Measurements from ENCODE around the gene TBCD. TPM values are rescaled to one million over a fixed set of nuclear protein-coding genes. Genes with fewer than 3 reads are reported as not detected.

Gene TBCD
- polyA plus RNA-seq, 2 of the 4 experiments (the other 2 are of a cell fraction): 33.5 to 49.1 TPM

GRCh38 chr17:82803185-82803584 is 51.3 kb downstream of the TBCD start:
- FAIRE-seq: no peak
- no peak for TF ChIP-seq FOSL2 (IDR thresholded peaks at IDR 0.05)
- no peak for TF ChIP-seq FOSL2 (CRISPR knock-in tag; IDR thresholded peaks at IDR 0.05)
- TF ChIP-seq HOXB5 (CRISPR knock-in tag; IDR thresholded peaks at IDR 0.05): no peak
- no peak for TF ChIP-seq REST (IDR thresholded peaks at IDR 0.05)
- TF ChIP-seq RCOR1 (IDR thresholded peaks at IDR 0.05; ENCODE audit: low read depth, low read length): no peak
- TF ChIP-seq CHD4 (IDR thresholded peaks at IDR 0.05; ENCODE audit: borderline replicate concordance): no peak
- TF ChIP-seq ZFP36 (IDR thresholded peaks at IDR 0.05; ENCODE audit: borderline replicate concordance, partially characterized antibody): no peak
- TF ChIP-seq NPAS2 (CRISPR knock-in tag; IDR thresholded peaks at IDR 0.05; ENCODE audit: borderline replicate concordance): no peak
- no peak for TF ChIP-seq POLR2A (IDR thresholded peaks at IDR 0.05; ENCODE audit: low read length)
- TF ChIP-seq, protein P1, sequence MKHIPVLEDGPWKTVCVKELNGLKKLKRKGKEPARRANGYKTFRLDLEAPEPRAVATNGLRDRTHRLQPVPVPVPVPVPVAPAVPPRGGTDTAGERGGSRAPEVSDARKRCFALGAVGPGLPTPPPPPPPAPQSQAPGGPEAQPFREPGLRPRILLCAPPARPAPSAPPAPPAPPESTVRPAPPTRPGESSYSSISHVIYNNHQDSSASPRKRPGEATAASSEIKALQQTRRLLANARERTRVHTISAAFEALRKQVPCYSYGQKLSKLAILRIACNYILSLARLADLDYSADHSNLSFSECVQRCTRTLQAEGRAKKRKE (CRISPR knock-in tag; IDR thresholded peaks at IDR 0.05; ENCODE audit: low read depth): no peak
- no peak for TF ChIP-seq HOXB13 (CRISPR knock-in tag; IDR thresholded peaks at IDR 0.05; ENCODE audit: low read depth)
- TF ChIP-seq HEYL (CRISPR knock-in tag; IDR thresholded peaks at IDR 0.05): no peak
- TF ChIP-seq CHD2 (IDR thresholded peaks at IDR 0.05; ENCODE audit: low read length, partially characterized antibody): no peak
- no peak for TF ChIP-seq CEBPB (IDR thresholded peaks at IDR 0.05)
- TF ChIP-seq, protein P2, sequence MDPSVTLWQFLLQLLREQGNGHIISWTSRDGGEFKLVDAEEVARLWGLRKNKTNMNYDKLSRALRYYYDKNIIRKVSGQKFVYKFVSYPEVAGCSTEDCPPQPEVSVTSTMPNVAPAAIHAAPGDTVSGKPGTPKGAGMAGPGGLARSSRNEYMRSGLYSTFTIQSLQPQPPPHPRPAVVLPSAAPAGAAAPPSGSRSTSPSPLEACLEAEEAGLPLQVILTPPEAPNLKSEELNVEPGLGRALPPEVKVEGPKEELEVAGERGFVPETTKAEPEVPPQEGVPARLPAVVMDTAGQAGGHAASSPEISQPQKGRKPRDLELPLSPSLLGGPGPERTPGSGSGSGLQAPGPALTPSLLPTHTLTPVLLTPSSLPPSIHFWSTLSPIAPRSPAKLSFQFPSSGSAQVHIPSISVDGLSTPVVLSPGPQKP (IDR thresholded peaks at IDR 0.05; ENCODE audit: low read depth, low read length): no peak
- TF ChIP-seq SMC3 (IDR thresholded peaks at IDR 0.05): no peak
- TF ChIP-seq ZC3H11A (IDR thresholded peaks at IDR 0.05): no peak
- no peak for TF ChIP-seq RFX5 (IDR thresholded peaks at IDR 0.05)
- no peak for TF ChIP-seq POLR2AphosphoS2 (conservative IDR thresholded peaks at IDR 0.05; ENCODE audit: low read length)
- Histone ChIP-seq H3K4me2 (no peak overlapping the region), H3K4me1 (no peaks in the 10 kb centered on the region), H3K27ac (no peak overlapping the region), H3K9me3 (no peaks in the 10 kb centered on the region), H3K4me3 (no peak overlapping the region)
- DNase-seq (ENCODE audit: low read depth in 1 of 2, low spot score in 1 of 2): no peak
- POLR2A ChIA-PET: no interaction called here
- no peak for ATAC-seq
- WGBS (ENCODE audit: missing lambda C conversion rate): 90% methylated on average over 9 of the region's 9 CpGs
- CTCF ChIA-PET: interaction anchor here (1.2 kb wide), 1 partner anchor 21 kb away, joined by 3 read pairs; no protein-coding TSS in a partner anchor

DNA sequence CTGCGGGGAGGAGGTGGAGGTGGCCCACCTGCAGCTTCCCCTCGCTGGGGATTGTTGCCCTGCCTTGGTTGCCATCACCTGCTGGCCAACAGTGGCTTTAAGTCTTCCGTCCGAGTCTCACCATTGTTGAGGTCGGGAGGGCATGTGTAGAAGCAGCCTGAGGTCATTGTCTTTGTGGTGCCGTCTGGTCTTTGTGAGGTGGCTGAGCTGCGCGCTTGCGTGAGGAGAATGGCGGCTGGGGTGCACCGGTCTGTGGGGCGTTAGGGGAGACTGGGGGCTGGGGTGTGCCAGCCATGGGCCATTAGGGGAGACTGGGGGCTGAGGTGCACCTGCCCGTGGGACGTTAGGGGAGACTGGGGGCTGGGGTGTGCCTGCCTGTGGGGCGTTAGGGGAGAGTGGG is 51.7 kb downstream of the TBCD start:
- DNase-seq (ENCODE audit: low read depth in 1 of 2, low spot score in 1 of 2) (no peak), ATAC-seq (no peak), FAIRE-seq (no peak)
- H3K4me3 ChIP-seq: no peak overlapping the region
- 83% methylated on average over 11 of the region's 15 CpGs for WGBS (ENCODE audit: missing lambda C conversion rate)
- H3K4me1 ChIP-seq: no peaks in the 10 kb centered on the region
- ChIA-PET POLR2A (no interaction called here), CTCF (no interaction called here)
- H3K27ac ChIP-seq: no peak overlapping the region
- no peak overlapping the region for H3K4me2 ChIP-seq
- H3K9me3 ChIP-seq: no peaks in the 10 kb centered on the region
- TF ChIP-seq E2F6 (IDR thresholded peaks at IDR 0.05; ENCODE audit: borderline replicate concordance, low read depth) (no peak), ESRRA (IDR thresholded peaks at IDR 0.05; ENCODE audit: borderline replicate concordance, low read length) (no peak), NFE2L2 (conservative IDR thresholded peaks at IDR 0.05; ENCODE audit: low read length) (no peak), JUN (IDR thresholded peaks at IDR 0.05) (no peak), HMGXB4 (CRISPR knock-in tag; IDR thresholded peaks at IDR 0.05; ENCODE audit: borderline replicate concordance) (no peak), REST (IDR thresholded peaks at IDR 0.05) (no peak), HOXB5 (CRISPR knock-in tag; IDR thresholded peaks at IDR 0.05) (no peak), HDAC2 (IDR thresholded peaks at IDR 0.05) (no peak), HOXA7 (CRISPR knock-in tag; IDR thresholded peaks at IDR 0.05) (no peak), EP300 (IDR thresholded peaks at IDR 0.05) (no peak)
- TF ChIP-seq, protein P3, sequence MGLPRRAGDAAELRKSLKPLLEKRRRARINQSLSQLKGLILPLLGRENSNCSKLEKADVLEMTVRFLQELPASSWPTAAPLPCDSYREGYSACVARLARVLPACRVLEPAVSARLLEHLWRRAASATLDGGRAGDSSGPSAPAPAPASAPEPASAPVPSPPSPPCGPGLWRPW (IDR thresholded peaks at IDR 0.05): no peak
